Frontal cortex (tissue), 4 donors: ENCODE results near the gene PIGK. TPM values are rescaled to one million over a fixed set of nuclear protein-coding genes. Genes with fewer than 3 reads are reported as not detected.

Experiments used
- DNase-seq, 2 donors: peaks; one replicate each; pipeline ENCODE4 v3.0.0; 2012; ENCODE audit warnings: low spot score in 2 of 2
- FAIRE-seq: peaks from 2 replicates; lab custom pipeline; 2012; peaks lifted over from hg19 to GRCh38; lab: Jason Lieb, UNC
- total RNA-seq: library from RNA; depleted of rRNA; stranded (reverse); fragments of >200 nt; gene quantifications from one replicate; pipeline ENCODE4 v1.2.3, GENCODE V29; 2014
- donor health status: control.
- donor health status: control.
- donor health status: control.

PIGK gene
- total RNA-seq, 1 donor from 2014 or later: 26.5 TPM

DNA sequence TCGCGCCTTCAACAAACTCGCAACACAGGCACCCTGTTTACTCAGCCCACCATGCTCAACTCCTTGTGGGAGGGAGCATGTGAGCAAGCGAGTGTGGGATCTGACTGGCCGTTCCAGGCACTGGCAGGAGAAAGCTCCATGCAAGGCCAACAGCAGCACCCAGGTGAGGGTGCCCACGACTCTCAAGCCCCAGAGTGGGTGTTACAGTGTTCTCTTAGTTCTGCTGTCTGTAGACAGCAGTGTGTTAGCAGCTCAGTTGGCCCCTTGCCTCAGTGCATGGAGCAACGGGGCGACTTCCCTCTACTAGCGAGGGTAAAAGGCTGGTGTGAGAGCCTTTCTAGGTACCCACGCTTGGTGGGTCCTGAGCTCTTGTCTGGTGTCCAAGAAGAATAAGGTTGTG lies 114.6 kb downstream of the PIGK start:
- FAIRE-seq (no peak), DNase-seq (no peak)

DNA sequence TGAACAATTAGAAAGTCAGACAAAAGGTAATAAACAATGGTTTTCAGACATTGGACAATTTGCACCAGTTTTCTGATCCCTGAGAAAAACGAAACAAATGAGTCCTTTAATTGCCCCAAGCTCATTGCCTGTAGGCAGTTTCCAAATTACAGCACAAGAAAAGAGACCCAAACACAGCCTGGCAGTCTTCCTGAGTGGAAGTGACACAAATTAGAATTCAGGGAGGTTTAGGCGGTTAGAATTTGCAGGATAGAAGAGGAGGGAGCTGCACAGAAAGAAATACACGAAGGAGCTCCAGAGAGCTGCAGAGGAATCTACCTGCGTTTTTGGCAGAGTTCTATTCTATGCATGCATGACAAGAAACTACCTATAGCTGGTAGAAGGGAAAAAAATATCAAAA lies 115.7 kb downstream of the PIGK start:
- DNase-seq (no peak), FAIRE-seq (no peak)

DNA sequence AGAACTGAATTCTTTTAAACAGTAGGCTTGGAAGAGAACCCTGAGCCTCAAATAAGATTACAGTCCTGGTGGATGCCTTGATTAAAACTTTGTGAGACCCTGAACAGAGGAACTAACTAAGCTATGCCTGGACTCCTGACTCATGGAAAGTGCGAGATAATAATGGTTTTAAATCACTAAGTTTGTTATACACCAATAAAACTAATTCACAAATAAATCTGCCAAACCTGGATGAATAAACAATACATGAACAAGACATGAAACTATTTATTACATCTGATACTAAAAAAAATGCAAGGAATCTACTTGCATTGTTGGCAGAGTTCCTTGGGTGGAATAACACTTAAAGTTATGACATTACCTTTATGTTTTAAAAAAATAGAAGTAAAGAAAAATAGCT lies 118.4 kb downstream of the PIGK start:
- no peak for FAIRE-seq
- no peak for DNase-seq

DNA sequence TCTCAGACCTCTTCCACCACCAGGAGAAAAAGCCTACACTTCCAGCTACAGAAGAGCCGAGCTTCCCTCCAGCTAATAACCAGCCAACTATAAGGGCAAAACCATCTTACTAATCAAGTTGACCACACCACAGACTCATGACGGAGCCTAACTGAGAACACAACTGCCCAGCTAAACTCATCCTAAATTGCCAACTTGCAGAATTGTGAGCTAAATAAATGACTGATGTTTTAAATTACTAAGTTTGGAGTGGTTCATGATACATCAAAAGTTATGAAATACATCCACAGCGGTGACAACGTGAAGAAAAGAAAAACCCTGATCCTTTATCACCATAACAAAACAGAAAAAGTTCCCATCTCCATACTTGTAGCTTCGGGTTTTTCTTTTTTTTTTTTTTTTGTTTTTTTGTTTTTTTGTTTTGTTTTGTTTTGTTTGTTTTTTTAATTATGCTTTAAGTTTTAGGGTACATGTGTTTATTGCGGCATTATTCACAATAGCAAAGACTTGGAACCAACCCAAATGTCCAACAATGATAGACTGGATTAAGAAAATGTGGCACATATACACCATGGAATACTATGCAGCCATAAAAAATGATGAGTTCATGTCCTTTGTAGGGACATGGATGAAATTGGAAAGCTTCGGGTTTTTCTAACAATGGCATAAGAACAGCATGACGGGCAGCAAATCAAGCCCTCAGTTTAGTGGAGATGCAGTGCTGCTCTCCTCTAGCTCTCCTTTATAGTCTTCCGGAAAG lies 122.6 kb downstream of the PIGK start:
- FAIRE-seq (no peak), DNase-seq (no peak)

DNA sequence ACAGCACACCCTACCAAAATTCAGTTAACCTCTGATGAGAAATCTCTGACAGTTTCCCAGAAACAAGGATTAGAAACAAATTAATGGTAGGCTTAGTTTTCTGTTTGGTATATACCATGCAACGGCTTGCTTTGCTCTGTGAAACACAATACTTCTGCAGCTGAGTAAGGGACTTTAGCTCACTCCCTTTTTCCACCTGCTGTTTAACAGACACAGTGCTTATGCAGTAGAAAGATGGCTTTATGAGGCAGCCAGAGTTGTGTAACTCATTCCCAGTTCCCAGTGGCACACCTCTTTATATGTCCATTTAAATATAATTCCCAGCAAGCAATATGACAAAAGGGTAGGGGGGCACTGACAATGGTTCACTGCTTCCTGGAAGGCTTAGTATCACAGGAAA lies 124.0 kb downstream of the PIGK start:
- FAIRE-seq: no peak

DNA sequence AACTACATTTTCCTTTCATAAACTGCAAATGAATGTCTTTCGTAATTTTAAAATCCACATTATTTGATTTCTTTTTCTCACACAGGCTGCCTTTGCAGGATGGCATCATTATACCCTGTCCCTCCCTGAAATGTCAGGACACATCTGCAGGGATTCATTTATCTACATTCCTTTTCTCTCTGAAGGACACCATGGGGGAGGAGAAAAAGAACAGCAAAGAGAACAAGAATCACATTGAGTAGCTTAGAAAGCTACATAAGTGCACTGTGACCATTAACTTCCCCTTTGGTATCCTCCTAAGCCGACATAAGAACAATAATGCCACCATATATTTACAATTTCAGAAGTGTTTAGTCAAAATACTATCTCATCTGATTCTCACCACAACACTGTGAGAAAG lies 129.5 kb downstream of the PIGK start:
- FAIRE-seq (no peak), DNase-seq (no peak)

More for the DNA sequence above, 124.0 kb downstream of the PIGK start:
- no peak for DNase-seq

DNA sequence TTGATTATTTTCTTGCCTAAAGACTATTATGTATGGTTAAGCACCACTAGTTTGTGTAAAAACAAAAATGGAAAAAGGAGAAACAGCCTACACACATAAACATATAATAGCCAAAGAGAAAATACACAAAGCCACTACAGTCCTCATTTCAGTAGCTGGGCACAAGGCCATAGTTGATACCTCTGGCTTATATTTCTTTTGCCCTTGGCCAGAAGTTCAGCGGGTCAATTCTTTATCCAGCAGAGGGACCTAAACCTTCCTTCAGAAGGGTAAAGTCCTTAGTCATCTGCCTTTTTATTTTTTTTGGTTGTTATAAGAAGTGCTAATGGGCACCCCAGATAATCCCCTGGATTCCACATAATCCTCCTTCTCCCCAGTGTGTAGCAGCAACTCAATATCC lies 134.1 kb downstream of the PIGK start:
- FAIRE-seq: no peak

DNA sequence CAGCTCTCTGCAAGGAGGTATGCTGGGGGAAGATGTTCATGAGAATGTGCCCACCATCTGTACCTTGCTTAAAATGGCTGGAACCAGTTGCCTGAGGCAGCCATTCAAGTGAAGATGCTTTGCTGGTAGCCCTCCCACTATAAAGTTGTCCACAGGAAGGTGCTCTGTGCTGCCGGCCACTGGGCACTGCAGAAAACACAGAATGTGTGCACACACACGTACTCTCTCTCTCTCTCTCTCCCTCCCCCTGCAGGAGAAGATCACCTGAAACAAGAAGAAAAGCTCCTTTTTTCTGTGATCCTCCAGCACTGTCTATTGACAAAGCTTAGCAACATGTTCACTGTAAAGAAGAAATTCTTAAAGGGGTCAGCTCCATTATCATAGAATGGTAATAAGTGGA lies 134.8 kb downstream of the PIGK start:
- no peak for DNase-seq
- FAIRE-seq: no peak

More for the DNA sequence above, 134.1 kb downstream of the PIGK start:
- no peak for DNase-seq

DNA sequence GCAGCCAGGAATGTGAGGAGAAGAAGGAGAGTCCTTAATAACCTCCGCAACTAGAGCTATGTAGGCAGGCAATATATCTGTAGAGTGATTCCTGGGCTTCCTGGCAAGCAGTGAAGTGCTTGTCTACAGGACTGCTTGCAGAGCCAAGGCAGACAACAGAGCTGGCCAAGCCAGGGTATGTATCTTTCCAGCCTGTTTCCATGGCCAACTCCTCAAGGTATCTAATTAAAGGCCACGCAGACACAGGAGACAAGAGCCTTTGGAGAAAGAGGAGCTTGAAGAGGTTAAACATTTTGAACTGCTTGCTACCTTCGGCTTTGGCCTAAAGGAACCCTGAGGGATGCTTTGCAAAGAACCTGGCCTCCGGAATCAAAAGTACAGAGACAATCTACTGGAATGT lies 137.4 kb downstream of the PIGK start:
- FAIRE-seq (no peak), DNase-seq (no peak)

DNA sequence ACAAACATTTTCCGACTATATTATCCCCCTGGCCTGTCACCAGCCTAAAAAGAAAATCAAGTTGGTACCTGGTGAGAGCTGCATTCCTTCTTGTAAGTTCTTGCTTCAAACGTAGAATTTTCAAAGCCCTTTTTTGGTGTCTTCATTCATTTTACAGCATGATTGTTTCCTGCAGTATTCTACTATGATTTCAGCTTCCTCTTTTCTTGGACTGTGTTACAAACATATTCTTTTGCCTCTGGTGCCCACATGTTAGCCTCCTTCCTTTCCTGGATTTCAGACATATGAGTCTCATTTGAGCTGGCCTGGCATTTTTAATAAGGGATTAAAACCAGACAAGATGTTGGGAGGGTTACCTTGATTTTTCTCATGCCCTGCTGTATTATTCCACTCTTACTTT lies 142.5 kb downstream of the PIGK start:
- DNase-seq: no peak
- FAIRE-seq: no peak

DNA sequence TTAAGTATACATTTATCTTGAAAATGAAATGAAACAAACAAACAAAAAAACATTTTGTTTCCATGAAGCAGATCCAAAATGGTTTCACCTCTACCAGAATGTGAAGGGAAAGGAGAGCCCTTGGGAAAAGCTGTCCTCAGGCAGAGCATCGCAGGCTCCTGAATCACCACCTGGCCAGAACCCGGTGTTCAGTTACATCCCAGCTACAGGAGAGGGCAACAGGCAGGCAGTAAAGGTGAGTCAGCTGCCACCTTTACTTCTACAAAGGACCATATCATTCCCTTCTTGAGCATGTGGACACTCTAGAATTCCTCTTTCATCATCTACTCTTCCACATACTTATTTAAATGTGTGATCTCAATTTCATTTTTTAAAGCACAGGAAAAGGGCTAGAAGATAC lies 151.2 kb downstream of the PIGK start:
- no peak for DNase-seq

DNA sequence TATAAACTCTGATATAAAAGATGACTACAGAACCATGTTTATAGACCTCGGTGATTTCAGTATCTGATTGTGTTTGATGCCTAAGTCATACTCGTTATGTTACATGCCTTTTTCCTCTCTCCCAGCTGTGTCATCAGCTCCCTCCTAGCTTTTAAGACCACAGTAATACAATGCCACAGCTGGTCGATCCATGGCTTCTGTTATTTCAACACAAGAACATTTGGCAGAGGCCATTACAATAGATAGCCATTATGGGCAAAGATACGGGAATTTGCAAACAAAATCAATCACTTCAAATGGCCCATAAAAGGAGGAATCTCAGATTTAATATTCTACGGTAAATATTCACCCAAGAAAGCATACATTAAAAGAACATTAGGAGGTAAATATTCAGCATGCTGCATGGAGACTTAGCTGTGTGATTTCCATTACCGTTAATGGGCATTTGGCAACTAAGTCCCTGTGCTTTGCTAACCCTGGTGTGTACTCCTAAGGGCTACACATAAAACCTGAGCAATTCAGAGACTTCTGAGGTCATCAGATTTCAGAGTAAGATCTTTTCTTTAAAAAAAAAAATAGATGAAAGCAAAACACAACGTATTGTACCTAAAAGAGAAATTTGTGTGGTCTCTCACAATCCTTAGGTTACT lies 153.4 kb downstream of the PIGK start:
- DNase-seq: no peak
- no peak for FAIRE-seq

More for the DNA sequence above, 151.2 kb downstream of the PIGK start:
- no peak for FAIRE-seq

DNA sequence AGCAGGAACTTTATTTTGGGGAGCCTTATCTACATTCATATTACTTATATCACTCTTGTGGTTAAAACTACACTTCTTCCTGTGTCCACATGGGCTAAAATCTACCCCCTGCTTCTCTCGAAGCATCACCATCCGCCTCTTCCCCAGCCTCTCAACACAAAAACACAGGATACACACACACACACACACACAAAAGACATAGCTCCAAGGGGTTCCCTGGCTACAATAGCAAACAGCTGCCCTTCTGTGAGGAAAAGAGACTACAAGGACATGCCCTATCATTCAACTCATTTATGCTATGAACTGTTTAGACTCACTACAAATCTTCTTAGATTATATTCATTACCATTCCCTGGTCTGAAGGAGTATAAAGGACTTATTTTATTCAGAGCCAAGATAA lies 155.0 kb downstream of the PIGK start:
- DNase-seq (no peak), FAIRE-seq (no peak)

DNA sequence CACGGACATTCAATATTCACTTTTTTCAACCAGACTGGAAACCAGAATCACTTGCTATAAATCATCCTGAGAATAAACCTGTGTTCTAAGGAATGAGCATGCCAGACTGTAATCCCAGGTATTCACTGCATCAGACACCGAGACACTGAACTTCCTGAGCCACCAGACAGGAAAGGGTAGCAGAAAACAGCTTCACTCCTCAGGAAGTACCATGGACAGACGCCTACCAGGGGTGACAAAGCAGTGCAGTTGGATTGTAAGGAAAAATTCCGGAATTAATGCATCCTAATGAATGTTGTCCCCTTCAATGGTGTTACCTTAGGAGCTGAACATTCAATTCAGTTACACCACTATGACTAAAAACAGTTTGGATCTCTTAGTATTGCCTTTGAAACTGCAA lies 156.1 kb downstream of the PIGK start:
- DNase-seq (no peak), FAIRE-seq (no peak)

DNA sequence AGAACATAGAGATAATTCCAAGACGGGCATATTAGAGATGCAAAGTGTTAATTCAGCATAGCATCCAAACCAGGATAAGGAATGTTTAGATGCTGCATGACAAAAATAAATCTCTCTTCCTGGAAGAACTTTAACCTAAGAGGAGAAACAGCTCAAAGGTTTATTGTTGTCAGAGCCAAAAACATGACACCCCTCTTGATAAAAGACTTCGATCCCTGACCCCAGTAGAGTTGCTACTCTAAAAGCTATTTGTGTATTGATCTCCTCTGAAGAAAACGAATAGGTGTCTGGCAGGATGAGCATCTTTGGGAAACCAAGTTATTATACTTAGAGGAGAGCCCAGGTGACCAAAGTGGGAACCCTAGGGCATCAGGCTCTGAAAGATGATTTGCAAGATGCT lies 158.1 kb downstream of the PIGK start:
- FAIRE-seq: no peak

DNA sequence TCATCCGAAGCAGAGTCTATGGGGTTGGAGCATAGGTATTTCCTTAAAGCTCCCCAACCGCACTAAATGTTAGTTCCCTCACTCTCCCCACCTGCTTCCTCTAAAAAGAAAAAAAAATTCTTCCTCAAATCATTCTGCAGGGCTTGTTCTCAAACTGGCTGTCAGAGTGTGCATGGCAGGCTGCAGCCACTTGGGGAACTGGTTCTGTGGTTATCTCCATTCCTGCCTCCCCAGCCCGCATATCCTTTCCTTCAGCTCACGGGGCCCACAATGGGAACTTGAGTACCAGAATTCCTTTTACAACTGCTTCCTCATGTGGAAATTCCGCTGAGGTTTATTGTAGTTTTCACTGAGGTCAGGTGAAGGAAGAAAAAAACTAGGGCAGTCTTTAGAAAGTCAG lies 159.2 kb downstream of the PIGK start:
- no peak for FAIRE-seq
- DNase-seq: no peak

More for the DNA sequence above, 158.1 kb downstream of the PIGK start:
- DNase-seq: no peak

DNA sequence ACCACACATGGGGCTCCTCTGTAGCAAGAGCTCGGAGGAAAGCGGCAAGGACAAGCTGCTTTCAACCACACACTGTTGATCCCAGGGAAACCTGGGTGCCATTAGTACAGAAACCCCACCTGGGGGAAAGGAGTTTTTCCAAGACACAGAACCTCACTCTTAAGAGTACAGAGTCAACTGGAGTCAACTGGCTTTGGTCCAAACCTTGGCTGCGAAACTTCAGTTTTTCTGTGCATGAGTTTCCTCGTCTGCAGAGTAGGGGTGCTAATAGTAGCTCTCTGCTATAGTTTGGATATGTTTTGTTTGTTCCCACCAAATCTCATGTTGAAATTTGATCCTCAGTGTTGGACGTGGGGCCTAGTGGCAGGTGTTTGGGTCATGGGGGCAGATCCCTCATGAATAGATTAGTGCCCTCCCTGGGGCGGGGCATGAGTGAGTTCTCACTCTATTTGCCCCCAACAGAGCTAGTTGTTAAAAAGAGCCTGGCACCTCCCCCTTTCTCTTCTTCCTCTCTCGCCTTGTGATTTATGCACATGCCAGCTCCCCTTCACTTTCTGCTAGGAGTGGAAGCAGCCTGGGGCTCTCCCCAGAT lies 161.1 kb downstream of the PIGK start:
- no peak for FAIRE-seq

DNA sequence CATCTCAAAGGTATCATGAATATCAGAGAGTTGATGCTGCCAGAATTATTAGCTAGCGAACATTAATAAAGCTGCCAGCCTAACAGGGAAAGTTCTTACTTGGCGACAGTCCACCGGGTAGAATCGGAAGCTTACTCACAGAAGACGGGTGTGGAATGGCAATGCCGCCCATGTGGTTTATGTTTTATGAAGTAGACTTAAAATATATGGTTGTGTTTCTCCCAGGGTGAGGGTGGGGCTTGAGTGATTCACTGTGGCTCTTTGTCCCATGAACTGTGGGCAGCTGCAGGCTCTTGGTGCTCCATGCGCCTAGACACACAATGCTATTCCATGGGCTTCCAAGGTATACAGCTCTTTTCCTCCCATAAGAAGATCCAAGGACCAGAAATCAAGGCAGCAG lies 162.7 kb downstream of the PIGK start:
- FAIRE-seq (no peak), DNase-seq (no peak)

More for the DNA sequence above, 161.1 kb downstream of the PIGK start:
- DNase-seq: no peak

DNA sequence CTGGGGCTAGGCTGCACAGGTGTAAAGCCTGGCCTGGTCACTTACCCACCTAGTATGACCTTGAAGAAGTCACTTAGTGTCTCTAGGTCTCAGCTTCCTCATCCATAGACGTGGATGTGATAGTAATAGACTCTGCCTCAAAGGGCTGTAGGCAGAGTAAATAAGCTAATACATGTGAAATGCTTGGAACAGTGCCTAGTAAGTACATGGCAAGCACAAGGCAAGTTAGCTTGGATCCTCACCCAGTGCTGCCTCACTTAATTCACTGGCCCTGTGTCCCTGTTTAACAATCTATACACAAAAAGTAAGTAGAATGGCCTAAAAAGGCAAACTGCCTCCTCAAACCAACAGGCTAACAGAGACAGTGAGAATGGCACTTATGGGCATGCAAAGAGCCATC lies 167.8 kb downstream of the PIGK start:
- FAIRE-seq: no peak
- no peak for DNase-seq

DNA sequence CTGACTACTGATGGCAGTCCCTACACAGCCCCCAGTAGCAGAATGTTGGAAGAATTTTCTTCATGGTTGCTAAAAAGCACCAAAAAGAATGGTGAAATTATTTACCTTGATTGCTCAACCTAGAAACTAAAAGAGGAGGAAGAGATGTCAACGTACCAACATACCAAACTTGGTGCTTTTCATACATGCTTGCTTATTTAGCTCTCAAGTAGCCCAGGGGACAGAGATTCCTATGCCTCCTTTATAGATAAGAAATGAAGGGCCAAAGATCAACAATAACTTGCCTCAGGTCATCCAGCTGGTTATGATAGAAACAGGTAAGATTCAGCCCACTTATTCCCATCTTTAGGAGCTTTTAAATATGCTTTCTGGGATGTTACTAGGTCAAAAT lies 170.6 kb downstream of the PIGK start:
- DNase-seq: no peak
- no peak for FAIRE-seq

DNA sequence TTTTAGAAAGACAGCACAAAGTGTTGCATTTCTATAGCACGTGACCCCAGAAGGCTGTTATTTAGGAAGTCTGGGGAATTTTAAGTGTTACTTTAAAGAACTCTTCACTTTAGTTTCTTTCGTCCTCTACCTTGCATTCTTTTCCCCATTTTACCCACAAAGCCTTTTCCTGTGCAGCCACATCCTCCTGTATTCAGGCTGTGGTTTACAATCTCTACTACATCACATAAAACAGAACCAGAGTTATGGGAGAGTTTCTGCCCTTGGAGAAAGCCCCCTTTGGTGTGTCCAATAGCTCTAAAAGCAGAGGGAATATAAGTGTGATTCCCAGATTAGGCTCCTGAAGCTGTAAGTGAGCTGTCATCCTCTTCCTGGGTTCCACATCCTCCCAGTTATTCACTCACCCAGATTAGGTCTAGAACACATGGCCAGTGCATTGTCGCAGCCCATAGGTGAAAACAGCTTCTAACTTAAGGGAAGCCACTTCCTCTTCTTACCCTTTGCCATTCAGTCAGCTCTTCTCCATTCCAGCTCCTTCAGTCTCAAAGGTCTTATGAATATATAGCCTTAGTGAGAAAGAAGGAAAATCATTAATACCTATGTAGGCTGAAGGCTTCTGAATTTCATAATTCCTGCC lies 171.1 kb downstream of the PIGK start:
- FAIRE-seq: no peak
- DNase-seq: no peak
